ENCODE data around the gene C11orf97. TPM values are rescaled to one million over a fixed set of nuclear protein-coding genes. Genes with fewer than 3 reads are reported as not detected.

The C11orf97 gene
- total and polyA plus RNA-seq, 2 experiments from 2014 or later: not detected

DNA sequence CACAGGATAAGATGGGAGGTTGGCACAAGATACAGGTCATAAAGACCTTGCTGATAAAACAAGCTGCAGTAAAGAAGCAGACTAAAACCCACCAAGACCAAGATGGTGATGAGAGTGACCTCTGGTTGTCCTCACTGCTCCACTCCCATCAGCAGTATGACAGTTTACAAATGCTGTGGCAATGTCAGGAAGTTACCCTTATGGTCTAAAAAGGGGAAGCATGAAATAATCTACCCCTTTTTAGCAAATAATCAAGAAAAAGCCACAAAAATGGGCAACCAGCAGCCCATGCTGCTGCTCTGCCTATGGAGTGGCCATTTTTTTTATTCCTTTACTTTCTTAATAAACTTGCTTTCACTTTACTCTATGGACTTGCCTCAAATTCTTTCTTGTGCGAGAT is 46.2 kb downstream of the C11orf97 start (continued):
- TF ChIP-seq, protein P1, sequence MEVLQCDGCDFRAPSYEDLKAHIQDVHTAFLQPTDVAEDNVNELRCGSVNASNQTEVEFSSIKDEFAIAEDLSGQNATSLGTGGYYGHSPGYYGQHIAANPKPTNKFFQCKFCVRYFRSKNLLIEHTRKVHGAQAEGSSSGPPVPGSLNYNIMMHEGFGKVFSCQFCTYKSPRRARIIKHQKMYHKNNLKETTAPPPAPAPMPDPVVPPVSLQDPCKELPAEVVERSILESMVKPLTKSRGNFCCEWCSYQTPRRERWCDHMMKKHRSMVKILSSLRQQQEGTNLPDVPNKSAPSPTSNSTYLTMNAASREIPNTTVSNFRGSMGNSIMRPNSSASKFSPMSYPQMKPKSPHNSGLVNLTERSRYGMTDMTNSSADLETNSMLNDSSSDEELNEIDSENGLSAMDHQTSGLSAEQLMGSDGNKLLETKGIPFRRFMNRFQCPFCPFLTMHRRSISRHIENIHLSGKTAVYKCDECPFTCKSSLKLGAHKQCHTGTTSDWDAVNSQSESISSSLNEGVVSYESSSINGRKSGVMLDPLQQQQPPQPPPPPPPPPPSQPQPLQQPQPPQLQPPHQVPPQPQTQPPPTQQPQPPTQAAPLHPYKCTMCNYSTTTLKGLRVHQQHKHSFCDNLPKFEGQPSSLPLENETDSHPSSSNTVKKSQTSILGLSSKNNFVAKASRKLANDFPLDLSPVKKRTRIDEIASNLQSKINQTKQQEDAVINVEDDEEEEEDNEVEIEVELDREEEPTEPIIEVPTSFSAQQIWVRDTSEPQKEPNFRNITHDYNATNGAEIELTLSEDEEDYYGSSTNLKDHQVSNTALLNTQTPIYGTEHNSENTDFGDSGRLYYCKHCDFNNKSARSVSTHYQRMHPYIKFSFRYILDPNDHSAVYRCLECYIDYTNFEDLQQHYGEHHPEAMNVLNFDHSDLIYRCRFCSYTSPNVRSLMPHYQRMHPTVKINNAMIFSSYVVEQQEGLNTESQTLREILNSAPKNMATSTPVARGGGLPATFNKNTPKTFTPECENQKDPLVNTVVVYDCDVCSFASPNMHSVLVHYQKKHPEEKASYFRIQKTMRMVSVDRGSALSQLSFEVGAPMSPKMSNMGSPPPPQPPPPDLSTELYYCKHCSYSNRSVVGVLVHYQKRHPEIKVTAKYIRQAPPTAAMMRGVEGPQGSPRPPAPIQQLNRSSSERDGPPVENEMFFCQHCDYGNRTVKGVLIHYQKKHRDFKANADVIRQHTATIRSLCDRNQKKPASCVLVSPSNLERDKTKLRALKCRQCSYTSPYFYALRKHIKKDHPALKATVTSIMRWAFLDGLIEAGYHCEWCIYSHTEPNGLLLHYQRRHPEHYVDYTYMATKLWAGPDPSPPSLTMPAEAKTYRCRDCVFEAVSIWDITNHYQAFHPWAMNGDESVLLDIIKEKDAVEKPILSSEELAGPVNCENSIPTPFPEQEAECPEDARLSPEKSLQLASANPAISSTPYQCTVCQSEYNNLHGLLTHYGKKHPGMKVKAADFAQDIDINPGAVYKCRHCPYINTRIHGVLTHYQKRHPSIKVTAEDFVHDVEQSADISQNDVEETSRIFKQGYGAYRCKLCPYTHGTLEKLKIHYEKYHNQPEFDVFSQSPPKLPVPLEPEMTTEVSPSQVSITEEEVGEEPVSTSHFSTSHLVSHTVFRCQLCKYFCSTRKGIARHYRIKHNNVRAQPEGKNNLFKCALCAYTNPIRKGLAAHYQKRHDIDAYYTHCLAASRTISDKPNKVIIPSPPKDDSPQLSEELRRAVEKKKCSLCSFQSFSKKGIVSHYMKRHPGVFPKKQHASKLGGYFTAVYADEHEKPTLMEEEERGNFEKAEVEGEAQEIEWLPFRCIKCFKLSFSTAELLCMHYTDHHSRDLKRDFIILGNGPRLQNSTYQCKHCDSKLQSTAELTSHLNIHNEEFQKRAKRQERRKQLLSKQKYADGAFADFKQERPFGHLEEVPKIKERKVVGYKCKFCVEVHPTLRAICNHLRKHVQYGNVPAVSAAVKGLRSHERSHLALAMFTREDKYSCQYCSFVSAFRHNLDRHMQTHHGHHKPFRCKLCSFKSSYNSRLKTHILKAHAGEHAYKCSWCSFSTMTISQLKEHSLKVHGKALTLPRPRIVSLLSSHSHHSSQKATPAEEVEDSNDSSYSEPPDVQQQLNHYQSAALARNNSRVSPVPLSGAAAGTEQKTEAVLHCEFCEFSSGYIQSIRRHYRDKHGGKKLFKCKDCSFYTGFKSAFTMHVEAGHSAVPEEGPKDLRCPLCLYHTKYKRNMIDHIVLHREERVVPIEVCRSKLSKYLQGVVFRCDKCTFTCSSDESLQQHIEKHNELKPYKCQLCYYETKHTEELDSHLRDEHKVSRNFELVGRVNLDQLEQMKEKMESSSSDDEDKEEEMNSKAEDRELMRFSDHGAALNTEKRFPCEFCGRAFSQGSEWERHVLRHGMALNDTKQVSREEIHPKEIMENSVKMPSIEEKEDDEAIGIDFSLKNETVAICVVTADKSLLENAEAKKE (CRISPR knock-in tag; IDR thresholded peaks at IDR 0.05): no peak
- no peak for TF ChIP-seq POLR2AphosphoS5 (IDR thresholded peaks at IDR 0.05; ENCODE audit: low read depth)
- TF ChIP-seq EZH2 (IDR thresholded peaks at IDR 0.05; ENCODE audit: low read depth, unreplicated experiment): no peak
- TF ChIP-seq STAT1 (IDR thresholded peaks at IDR 0.05; ENCODE audit: unreplicated experiment): no peak
- no peak for TF ChIP-seq ZNF114 (CRISPR knock-in tag; IDR thresholded peaks at IDR 0.05)
- TF ChIP-seq, protein P2, sequence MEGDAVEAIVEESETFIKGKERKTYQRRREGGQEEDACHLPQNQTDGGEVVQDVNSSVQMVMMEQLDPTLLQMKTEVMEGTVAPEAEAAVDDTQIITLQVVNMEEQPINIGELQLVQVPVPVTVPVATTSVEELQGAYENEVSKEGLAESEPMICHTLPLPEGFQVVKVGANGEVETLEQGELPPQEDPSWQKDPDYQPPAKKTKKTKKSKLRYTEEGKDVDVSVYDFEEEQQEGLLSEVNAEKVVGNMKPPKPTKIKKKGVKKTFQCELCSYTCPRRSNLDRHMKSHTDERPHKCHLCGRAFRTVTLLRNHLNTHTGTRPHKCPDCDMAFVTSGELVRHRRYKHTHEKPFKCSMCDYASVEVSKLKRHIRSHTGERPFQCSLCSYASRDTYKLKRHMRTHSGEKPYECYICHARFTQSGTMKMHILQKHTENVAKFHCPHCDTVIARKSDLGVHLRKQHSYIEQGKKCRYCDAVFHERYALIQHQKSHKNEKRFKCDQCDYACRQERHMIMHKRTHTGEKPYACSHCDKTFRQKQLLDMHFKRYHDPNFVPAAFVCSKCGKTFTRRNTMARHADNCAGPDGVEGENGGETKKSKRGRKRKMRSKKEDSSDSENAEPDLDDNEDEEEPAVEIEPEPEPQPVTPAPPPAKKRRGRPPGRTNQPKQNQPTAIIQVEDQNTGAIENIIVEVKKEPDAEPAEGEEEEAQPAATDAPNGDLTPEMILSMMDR (conservative IDR thresholded peaks at IDR 0.05; ENCODE audit: low read depth in 2 of 2): no peak

DNA sequence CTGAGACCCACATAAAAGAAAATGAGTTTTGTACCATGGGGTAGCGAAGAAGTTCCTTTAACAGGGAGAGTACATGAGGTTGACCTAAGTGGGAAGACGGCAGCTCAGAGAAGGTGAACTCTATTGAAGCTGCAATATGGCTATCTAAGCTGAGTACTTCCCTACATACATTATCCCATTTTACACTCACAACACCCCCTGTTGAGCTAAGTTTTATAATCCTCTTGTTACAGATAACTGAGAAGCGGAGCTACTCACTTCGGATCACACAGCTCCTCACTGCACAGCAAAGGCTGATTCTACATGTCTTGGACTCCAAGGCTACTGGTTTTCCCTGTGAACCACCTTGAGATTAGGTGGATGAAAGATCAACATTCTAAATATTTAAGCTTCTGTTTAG is 46.7 kb downstream of the C11orf97 start:
- peaks cover 2% of the 10 kb centered on the region for H3K27me3 Mint-ChIP-seq (ENCODE audit: insufficient read depth, low read depth, poor library complexity)
- TF ChIP-seq EZH2 (IDR thresholded peaks at IDR 0.05; ENCODE audit: low read depth, unreplicated experiment): no peak
- TF ChIP-seq, protein P3, sequence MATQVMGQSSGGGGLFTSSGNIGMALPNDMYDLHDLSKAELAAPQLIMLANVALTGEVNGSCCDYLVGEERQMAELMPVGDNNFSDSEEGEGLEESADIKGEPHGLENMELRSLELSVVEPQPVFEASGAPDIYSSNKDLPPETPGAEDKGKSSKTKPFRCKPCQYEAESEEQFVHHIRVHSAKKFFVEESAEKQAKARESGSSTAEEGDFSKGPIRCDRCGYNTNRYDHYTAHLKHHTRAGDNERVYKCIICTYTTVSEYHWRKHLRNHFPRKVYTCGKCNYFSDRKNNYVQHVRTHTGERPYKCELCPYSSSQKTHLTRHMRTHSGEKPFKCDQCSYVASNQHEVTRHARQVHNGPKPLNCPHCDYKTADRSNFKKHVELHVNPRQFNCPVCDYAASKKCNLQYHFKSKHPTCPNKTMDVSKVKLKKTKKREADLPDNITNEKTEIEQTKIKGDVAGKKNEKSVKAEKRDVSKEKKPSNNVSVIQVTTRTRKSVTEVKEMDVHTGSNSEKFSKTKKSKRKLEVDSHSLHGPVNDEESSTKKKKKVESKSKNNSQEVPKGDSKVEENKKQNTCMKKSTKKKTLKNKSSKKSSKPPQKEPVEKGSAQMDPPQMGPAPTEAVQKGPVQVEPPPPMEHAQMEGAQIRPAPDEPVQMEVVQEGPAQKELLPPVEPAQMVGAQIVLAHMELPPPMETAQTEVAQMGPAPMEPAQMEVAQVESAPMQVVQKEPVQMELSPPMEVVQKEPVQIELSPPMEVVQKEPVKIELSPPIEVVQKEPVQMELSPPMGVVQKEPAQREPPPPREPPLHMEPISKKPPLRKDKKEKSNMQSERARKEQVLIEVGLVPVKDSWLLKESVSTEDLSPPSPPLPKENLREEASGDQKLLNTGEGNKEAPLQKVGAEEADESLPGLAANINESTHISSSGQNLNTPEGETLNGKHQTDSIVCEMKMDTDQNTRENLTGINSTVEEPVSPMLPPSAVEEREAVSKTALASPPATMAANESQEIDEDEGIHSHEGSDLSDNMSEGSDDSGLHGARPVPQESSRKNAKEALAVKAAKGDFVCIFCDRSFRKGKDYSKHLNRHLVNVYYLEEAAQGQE (IDR thresholded peaks at IDR 0.05; ENCODE audit: unreplicated experiment): no peak
- TF ChIP-seq, protein P2 (conservative IDR thresholded peaks at IDR 0.05; ENCODE audit: low read depth in 2 of 2): no peak

More for the DNA sequence above, 46.7 kb downstream of the C11orf97 start:
- ATAC-seq (no peak), DNase-seq (ENCODE audit: low spot score) (no peak)
- H3K27ac ChIP-seq (ENCODE audit: low read depth): no peak overlapping the region
- no peak overlapping the region for H3K4me3 ChIP-seq
- H4K20me1 ChIP-seq (replicated peaks; ENCODE audit: insufficient read depth): no peaks in the 10 kb centered on the region
- H3K79me2 ChIP-seq (replicated peaks; ENCODE audit: insufficient read depth): no peaks in the 10 kb centered on the region
- H3F3A ChIP-seq (replicated peaks; ENCODE audit: low read depth): no peaks in the 10 kb centered on the region
- Mint-ChIP-seq H3K27ac (no peak overlapping the region), H3K9me3 (no peaks in the 10 kb centered on the region), H3K36me3 (ENCODE audit: low read depth) (no peaks in the 10 kb centered on the region), H3K4me3 (no peak overlapping the region), H3K4me1 (peaks cover 13% of the 10 kb centered on the region; the same call in 2 of the 3 replicates)
- no peaks in the 10 kb centered on the region for H3K4me1 ChIP-seq (ENCODE audit: insufficient read depth)
- H3K27me3 ChIP-seq (ENCODE audit: insufficient read depth): no peaks in the 10 kb centered on the region
- no peaks in the 10 kb centered on the region for H3K36me3 ChIP-seq (ENCODE audit: insufficient read depth)
- H3K4me2 ChIP-seq: no peak overlapping the region
- no peaks in the 10 kb centered on the region for H3K9me2 ChIP-seq (ENCODE audit: insufficient read depth)
- H2AFZ ChIP-seq: no peak overlapping the region

Measured in GM23338 (cell line).